HepG2 (cell line): Measurements from ENCODE around the gene SPAG9. TPM values are rescaled to one million over a fixed set of nuclear protein-coding genes. Genes with fewer than 3 reads are reported as not detected.

Experiments used
- FOXJ3 ChIP-seq: sonication (generic); formaldehyde crosslinking; IDR thresholded peaks from 2 replicates; pipeline ENCODE4 v1.4.0; 2020; ENCODE audit warnings: missing genetic modification reagents, mild to moderate bottlenecking, borderline replicate concordance
- GLI4 ChIP-seq: sonication (generic); formaldehyde crosslinking; IDR thresholded peaks from 2 replicates; pipeline ENCODE4 v1.5.1; 2020; ENCODE audit warnings: missing genetic modification reagents, mild to moderate bottlenecking, moderate library complexity, borderline replicate concordance
- HNRNPK ChIP-seq: fragments of 200-400 bp; formaldehyde crosslinking; IDR thresholded peaks from 2 replicates; pipeline ENCODE4 v1.6.1; 2018; ENCODE audit warnings: low read length, low read depth, moderate library complexity, mild to moderate bottlenecking; ENCODE audit not compliant: poor library complexity, severe bottlenecking
- IRF9 ChIP-seq: sonication (generic); formaldehyde crosslinking; IDR thresholded peaks from 2 replicates; pipeline ENCODE4 v1.8.0; 2022; ENCODE audit warnings: missing genetic modification reagents, mild to moderate bottlenecking, borderline replicate concordance
- KDM6A ChIP-seq: IDR thresholded peaks from 2 replicates; pipeline ENCODE4 v1.6.1; 2016; ENCODE audit warnings: low read depth
- NPAS2 ChIP-seq: sonication (generic); formaldehyde crosslinking; IDR thresholded peaks from 2 replicates; pipeline ENCODE4 v1.8.0; 2022; ENCODE audit warnings: mild to moderate bottlenecking, missing genetic modification reagents, borderline replicate concordance
- SMARCC2 ChIP-seq: fragments of 450-650 bp; IDR thresholded peaks from 2 replicates; pipeline ENCODE4 v1.6.1; 2017; ENCODE audit warnings: antibody characterized with exemption, mild to moderate bottlenecking
- SNAPC4 ChIP-seq: sonication (generic); formaldehyde crosslinking; IDR thresholded peaks from 2 replicates; pipeline ENCODE4 v1.4.0; 2020; ENCODE audit warnings: mild to moderate bottlenecking, missing genetic modification reagents
- ZFP90 ChIP-seq: sonication (generic); formaldehyde crosslinking; IDR thresholded peaks from 2 replicates; pipeline ENCODE4 v1.8.0; 2022; ENCODE audit warnings: missing genetic modification reagents, mild to moderate bottlenecking, inconsistent platforms, borderline replicate concordance
- ZNF546 ChIP-seq: sonication (generic); formaldehyde crosslinking; conservative IDR thresholded peaks from 2 replicates; pipeline ENCODE4 v1.8.1; 2023; ENCODE audit warnings: mild to moderate bottlenecking, missing genetic modification reagents
- ZNF724P ChIP-seq: sonication (generic); formaldehyde crosslinking; IDR thresholded peaks from 2 replicates; pipeline ENCODE4 v1.8.0; 2022; ENCODE audit warnings: missing genetic modification reagents, borderline replicate concordance
- polyA plus RNA-seq, 8 experiments: library from polyadenylated mRNA; depleted of rRNA in 3 of 8; stranded (reverse) in 7 of 8; unstranded in 1 of 8; fragments of >200 nt; fragmentation: Illumina TruSeq in 4 of 8; extraction: Trizol in 4 of 8; gene quantifications; 2 replicates each; pipeline versions ENCODE4 v1.2.1 to v1.2.3, GENCODE V29; 2011 to 2016; ENCODE audit warnings: low read depth in 4 of 8, missing spikeins in 1 of 8, mixed read lengths in 1 of 8; ENCODE audit not compliant: insufficient read depth in 1 of 8
- total RNA-seq, 5 experiments: library from RNA; depleted of rRNA; stranded (reverse); fragments of >200 nt; fragmentation: Illumina TruSeq; extraction: Trizol; gene quantifications; 2 replicates each; pipeline ENCODE4 v1.2.3, GENCODE V29; 2016; ENCODE audit warnings: low read depth in 1 of 5
- TF ChIP-seq, protein P1 (sequence below): sonication (generic); formaldehyde crosslinking; IDR thresholded peaks from 2 replicates; pipeline ENCODE4 v1.4.0; 2020; ENCODE audit warnings: missing genetic modification reagents, borderline replicate concordance

The SPAG9 gene
- total and polyA plus RNA-seq, 2 of the 13 experiments (the other 11 are each of a cell fraction or from before 2014, with no cell fraction given) = 43.2 to 78.6 TPM

DNA sequence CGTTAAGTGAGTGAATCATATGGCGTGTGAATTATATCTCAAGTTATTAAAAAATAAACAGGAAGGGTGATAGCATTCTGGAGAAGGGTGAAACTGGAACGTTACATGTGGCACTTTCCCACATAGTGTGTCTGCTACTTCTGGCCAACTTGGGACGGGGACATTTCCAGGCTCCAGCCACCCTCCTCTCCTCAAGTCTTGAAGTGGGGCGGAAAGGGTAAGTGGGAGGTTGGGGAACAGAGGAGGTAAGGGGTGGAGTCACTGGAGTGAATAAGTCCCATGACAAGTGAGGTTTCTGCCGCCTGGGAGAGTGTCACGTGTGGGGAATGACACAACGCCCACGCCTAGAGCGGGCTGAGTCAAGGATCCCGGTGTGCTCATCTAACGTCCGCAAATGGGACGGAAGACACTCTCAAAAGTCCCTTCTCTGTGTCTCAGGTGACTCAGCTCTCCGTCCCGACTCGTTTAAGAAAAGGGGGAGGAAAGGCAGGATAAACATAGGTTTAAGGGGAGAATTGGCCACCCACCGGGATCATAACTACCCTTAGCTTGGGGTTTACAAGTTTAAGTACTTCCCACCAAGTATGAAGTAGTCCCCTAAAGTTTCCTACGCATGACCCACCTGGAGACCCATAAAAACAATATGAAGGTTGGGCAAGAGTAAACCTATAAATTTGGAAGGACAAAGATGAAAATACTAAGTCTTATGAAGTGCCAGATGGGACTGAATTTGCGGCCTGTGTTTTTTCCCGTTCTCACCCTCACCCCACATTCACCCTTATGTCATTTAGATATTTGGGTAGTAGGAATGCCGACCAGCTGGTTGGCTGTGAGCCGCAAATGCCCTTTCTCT lies 1.2 kb upstream of the SPAG9 start (continued):
- TF ChIP-seq ZNF724P (CRISPR knock-in tag) (peak; percentile 24; the same call in 1 of the 2 replicates), HNRNPK (peak; percentile 19), KDM6A (CRISPR knock-in tag) (no peak), FOXJ3 (CRISPR knock-in tag) (no peak), SNAPC4 (CRISPR knock-in tag) (no peak), GLI4 (CRISPR knock-in tag) (no peak), IRF9 (peak; percentile 63), SMARCC2 (no peak), ZFP90 (CRISPR knock-in tag) (peak; percentile 23; the same call in 1 of the 2 replicates), ZNF546 (CRISPR knock-in tag) (no peak; the same call in 1 of the 2 replicates), NPAS2 (no peak)
- TF ChIP-seq, protein P1, sequence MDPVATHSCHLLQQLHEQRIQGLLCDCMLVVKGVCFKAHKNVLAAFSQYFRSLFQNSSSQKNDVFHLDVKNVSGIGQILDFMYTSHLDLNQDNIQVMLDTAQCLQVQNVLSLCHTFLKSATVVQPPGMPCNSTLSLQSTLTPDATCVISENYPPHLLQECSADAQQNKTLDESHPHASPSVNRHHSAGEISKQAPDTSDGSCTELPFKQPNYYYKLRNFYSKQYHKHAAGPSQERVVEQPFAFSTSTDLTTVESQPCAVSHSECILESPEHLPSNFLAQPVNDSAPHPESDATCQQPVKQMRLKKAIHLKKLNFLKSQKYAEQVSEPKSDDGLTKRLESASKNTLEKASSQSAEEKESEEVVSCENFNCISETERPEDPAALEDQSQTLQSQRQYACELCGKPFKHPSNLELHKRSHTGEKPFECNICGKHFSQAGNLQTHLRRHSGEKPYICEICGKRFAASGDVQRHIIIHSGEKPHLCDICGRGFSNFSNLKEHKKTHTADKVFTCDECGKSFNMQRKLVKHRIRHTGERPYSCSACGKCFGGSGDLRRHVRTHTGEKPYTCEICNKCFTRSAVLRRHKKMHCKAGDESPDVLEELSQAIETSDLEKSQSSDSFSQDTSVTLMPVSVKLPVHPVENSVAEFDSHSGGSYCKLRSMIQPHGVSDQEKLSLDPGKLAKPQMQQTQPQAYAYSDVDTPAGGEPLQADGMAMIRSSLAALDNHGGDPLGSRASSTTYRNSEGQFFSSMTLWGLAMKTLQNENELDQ (CRISPR knock-in tag) = no peak
